HG03575 (cell line): ENCODE data around the gene MKRN1.
"Not testable (repeated sequence)": the region's sequence is repeated elsewhere in the genome, so short reads cannot be mapped to it uniquely, and the experiment has no call there.

Experiments
- ATAC-seq: cut with Tn5 transposase; IDR thresholded peaks from one replicate; pipeline ENCODE4 v1.9.1; 2021; ENCODE audit not compliant: unreplicated experiment, insufficient number of reproducible peaks, low FRiP score; ENCODE audit errors: extremely low read depth

MKRN1 gene

GRCh38 chr7:140479062-140479738 is at the start of gene MKRN1:
MKRN1 (minus strand) TSS chr7:140479505; CDS start chr7:140479344, 161 bp downstream.
- peak; percentile 76 for ATAC-seq

DNA sequence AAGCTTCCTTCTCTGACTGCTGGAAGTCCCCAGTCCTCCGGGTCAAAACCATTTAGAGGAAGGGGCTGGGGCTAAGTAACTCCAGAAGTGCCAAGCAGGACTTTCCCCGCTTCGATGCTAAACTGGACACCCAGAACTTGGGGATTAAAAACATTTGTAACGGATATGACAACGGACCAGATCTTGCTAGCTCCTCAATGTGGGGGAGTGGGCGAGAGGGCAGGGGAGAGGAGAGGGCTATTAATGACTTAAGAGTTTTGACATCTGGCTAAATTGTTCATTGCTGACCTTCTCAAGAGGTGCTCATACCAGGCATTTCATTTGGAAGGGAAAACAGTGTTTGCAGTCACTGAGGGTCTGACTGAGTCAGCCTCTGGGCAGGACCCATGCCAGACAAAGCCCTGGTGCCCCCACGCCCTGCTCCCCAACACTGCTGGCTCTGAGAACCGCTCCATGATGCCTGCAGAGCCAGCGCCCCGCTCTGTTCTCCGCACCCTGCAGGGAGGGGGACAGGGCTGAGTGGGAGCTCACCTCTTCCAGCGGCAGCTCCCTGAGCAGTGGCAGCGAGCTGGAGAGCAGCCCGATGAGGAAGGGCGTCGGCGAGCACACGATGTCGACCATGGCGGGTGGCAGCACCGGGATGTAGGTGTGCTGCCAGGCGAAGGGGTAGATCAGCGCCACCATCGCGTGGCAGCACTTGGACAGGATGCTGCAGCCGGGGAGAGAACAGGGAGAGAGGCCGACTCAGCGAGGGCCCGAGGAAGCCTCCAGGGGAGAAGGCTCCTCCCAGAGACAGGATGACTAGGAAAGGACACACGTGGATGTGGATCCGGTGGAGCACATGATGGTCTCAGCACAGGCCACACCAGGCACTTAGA is 47.7 kb upstream of the MKRN1 start:
- ATAC-seq = no peak

- ATAC-seq = no peak
Observed at GRCh38 chr7:140526214-140526613, 46.9 kb upstream of the MKRN1 start.

- no peak for ATAC-seq
Observed at GRCh38 chr7:140525743-140526142, 46.4 kb upstream of the MKRN1 start.

DNA sequence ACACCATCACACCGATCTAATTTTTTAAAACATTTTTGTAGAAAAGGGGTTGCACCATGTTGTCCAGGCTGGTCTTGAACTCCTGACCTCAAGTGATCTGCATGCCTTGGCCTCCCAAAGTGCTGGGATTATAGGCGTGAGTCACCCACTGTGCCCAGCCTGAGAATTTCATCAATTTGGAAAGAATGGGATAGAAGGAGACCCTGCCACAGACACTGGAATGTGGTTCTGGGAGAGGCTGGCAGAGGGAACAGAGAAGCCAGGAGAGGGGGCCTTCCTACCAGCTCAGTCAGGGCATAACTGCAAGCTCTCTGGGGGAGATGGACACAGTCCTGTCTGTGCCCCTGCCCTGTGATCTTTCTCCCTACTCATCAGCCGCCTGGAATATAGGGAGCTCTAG is 42.1 kb upstream of the MKRN1 start:
- ATAC-seq = no peak

- no peak for ATAC-seq
Observed at GRCh38 chr7:140519007-140519399, 39.7 kb upstream of the MKRN1 start.

DNA sequence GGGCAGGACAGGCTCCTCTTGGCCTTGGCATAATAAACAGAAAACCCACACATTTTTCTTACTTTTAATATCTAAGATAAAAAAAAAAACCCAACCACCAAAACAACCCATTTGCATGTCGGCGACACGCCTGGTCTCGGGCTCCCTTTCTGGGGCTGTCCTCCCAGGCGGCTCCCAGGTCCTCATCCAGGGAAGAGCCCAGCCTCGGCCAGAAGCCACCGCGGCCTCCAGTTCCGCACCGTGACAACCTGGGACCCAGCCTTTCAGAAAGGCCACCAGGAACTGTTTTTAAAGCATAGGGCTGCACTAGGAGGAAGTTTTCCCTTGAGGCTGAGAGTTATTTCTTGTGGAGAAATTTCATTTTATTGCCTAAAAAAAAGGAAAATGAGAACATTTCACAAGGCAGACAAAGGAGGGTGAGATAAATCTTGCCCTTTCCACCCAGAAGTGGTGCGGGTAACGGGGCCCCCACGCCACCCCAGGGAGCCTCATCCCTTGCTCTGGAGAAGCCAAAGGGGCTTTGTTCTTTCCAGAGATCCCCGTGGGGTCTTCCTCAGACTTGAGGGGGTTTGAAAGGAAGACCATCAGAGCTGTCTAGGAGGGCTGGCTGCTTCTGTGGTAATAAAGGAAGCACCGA is 39.2 kb upstream of the MKRN1 start:
- ATAC-seq = no peak

- ATAC-seq = no peak
Observed at GRCh38 chr7:140517546-140518369, 38.5 kb upstream of the MKRN1 start.

GRCh38 chr7:140512317-140513000 is 33.2 kb upstream of the MKRN1 start:
- no peak for ATAC-seq

DNA sequence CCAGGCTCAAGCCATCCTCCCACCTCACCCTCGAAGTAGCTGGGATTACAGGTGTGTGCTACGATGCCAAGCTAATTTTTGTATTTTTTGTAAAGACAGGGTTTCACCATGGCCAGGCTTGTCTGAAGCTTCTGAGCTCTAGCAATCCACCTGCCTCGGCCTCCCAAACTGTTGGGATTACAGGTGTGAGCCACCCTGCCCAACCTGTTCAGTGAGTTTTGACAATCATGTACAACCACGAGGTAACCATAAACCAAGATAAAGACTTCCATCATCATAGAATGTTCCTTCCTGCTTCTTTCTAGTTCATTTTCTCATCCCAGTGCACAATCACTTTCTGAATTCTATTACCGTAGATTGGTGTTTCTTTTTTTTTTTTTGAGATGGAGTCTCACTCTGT is 30.5 kb upstream of the MKRN1 start:
- no peak for ATAC-seq

GRCh38 chr7:140507556-140507955 is 28.3 kb upstream of the MKRN1 start:
- not testable (repeated sequence) for ATAC-seq

DNA sequence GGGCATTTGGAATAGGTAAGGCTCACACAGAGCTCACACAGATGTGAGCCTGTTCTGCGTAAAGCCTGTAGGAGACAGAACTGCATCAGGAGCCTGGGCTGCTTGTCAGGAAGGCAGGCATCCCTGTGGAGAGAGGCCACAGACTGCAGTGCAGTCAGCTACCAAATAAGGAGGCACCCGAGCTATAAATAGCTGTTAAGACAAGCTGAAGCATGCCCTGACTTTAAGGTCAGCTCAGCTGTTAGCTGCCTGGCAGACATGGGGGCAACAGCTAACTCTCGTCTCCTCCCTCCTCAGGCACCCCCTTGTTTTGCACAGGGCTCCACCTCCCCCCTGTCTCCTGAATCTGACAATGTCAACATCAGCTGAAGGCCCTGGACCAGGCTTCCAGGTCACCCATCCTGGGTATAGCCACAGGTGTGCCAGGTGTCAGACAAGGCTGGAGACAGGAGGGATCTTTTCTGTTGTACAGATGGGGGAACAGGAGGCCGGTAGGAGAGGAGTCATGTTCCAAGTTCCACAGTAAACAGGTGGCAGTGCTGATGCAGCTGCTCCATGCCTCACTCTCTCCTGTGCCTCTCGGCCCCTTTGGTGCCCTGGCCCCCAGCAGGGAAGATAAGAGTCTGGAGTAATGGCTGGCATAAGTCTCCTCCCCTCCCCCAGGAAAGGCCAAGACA is 27.6 kb upstream of the MKRN1 start:
- no peak for ATAC-seq

DNA sequence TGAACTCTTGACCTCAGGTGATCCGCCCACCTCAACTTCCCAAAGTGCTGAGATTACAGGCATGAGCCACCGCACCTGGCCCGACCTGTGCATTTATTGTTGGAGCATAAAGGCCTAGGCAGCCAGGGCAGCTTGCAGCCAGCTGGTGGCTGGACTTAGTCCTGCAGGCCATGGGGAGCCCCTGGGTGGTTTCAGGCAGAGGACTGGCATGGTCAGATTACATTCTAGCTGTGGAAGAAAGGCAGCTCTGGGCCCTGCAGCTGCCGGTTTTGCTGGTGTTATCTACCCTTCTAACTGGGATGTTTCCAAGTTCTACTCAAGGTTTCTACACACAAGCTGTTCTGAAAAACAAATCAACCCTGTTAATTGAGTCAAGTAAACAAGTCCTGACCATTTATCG is 22.7 kb upstream of the MKRN1 start:
- ATAC-seq = no peak

GRCh38 chr7:140497807-140498206 is 18.5 kb upstream of the MKRN1 start:
- not testable (repeated sequence) for ATAC-seq

DNA sequence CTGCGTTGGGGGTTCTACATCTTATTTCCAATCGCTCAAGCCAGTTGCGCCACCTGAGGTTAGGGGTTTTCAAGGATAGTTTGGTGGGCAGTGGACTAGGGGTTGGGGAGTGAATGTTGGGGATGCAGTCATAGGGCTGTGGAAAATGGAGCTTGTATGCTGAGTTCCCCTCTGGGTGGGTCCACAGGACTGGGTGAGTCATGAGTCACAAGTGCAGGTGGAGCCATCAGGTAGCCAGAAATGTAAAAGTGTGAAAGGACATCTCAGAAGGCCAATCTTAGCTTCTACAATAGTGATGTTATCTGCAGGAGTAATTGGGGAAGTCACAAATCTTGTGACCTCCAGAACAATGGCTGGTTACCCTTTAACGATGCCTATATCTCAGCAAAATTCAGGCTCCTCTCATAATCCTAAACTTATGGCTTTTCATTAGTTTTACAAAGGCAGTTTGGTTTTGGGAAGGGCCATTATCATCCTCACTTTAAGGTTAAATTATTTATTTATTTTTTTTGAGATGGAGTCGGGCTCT is 18.0 kb upstream of the MKRN1 start:
- no peak for ATAC-seq

- no peak for ATAC-seq
Observed at GRCh38 chr7:140495514-140496097, 16.3 kb upstream of the MKRN1 start.

DNA sequence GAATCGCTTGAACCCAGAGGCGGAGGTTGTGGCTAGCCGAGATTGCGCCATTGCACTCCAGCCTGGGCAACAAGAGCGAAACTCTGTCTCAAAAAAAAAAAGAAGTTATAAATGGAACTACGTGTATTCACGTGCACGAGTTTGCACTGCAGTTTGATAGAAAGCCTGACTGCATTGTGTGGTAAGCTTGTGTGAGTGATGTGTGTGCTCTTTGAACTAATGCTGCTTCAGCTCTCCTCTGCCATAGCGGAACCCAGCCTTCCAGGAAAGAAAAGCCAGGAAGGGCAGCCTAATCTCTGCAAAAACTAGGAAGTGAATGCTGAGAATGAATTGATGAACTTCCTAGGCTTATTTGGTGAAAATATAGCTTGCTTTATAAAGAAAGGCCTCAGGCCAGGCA is 15.6 kb upstream of the MKRN1 start:
- no peak for ATAC-seq

DNA sequence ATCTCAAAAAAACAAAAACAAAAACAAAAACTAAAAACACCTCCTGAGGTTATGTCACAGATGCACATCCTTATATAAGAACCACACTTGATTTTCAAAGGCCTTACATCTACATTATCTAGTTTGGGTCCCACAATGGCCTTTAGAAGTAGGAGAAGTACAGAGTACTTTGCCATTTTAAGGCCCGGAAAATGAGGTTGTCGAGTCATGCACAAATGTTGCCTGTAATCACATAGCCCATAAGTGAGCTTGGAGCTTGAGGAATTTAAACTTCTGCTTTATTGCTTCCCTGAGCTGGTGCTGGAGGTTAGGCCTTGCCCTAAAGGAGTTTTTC is 9.7 kb upstream of the MKRN1 start:
- ATAC-seq = no peak
